ENCODE results near the gene TNKS1BP1.

GRCh38 chr11:57356268-57356667 lies 31.5 kb upstream of the TNKS1BP1 start:
- TF ChIP-seq YY1 (IDR thresholded peaks at IDR 0.05; ENCODE audit: insufficient read depth, insufficient read length) (no peak), SUZ12 (IDR thresholded peaks at IDR 0.05; ENCODE audit: extremely low read depth, insufficient read depth, insufficient read length) (no peak)

All from NT2/D1 (cell line).